OCI-LY7 (cell line): ENCODE results near the gene ZNF544. TPM values are rescaled to one million over a fixed set of nuclear protein-coding genes. Genes with fewer than 3 reads are reported as not detected.

Source experiments
- Bru-seq: library from RNA; stranded (reverse); fragments of 400-500 nt; gene quantifications from one replicate; lab custom pipeline; 2021; lab: Mats Ljungman, UMichigan
- BruChase-seq, 2 experiments: library from RNA; stranded (reverse); fragments of 400-500 nt; gene quantifications; one replicate each; lab custom pipeline; 2021; lab: Mats Ljungman, UMichigan
- BruUV-seq: library from RNA; stranded (reverse); fragments of 400-500 nt; replicated peaks from 2 replicates; lab custom pipeline; 2021; lab: Mats Ljungman, UMichigan
- CTCF ChIA-PET: fragments of 300-600 bp; sonication (Branson Sonifier 250); formaldehyde crosslinking; loops from one replicate; lab custom pipeline; 2022; ENCODE audit warnings: antibody characterized with exemption; ENCODE audit not compliant: unreplicated experiment; lab: Charles Lee
- POLR2A ChIA-PET: fragments of 300-600 bp; sonication (Branson Sonifier 250); formaldehyde crosslinking; loops from one replicate; lab custom pipeline; 2022; ENCODE audit warnings: antibody characterized with exemption; lab: Charles Lee
- DNase-seq: peaks from one replicate; pipeline ENCODE4 v3.0.0-alpha.2; 2015; ENCODE audit warnings: low spot score
- H2AFZ ChIP-seq: fragments of 200-600 bp; sonication (generic), shearing (Covaris generic); 2 replicates; pipeline ENCODE4 v1.6.1; 2014; ENCODE audit warnings: mild to moderate bottlenecking, antibody characterized with exemption, low read length, moderate library complexity
- H3K27ac ChIP-seq: fragments of 200-600 bp; sonication (generic); 2 replicates; pipeline ENCODE4 v1.5.1; 2014; ENCODE audit warnings: mixed run types, low read depth, mild to moderate bottlenecking, moderate library complexity, low read length, inconsistent platforms; ENCODE audit not compliant: poor library complexity, severe bottlenecking
- H3K36me3 ChIP-seq: fragments of 200-600 bp; sonication (generic); 2 replicates; pipeline ENCODE4 v1.6.1; 2014; ENCODE audit warnings: mild to moderate bottlenecking, antibody characterized with exemption, low read length, moderate library complexity, mixed read lengths; ENCODE audit not compliant: insufficient read depth
- H3K4me1 ChIP-seq: fragments of 200-600 bp; sonication (generic); 2 replicates; pipeline ENCODE4 v1.5.1; 2014; ENCODE audit warnings: mild to moderate bottlenecking, low read length; ENCODE audit not compliant: insufficient read depth, poor library complexity, severe bottlenecking
- H3K4me2 ChIP-seq: fragments of 200-600 bp; sonication (generic); 2 replicates; pipeline ENCODE4 v1.6.1; 2014; ENCODE audit warnings: mild to moderate bottlenecking, low read length
- H3K4me3 ChIP-seq: fragments of 200-600 bp; sonication (generic); 2 replicates; pipeline ENCODE4 v1.5.1; 2014; ENCODE audit warnings: mild to moderate bottlenecking, low read depth, low read length; ENCODE audit not compliant: poor library complexity, severe bottlenecking
- H3K79me2 ChIP-seq: fragments of 200-600 bp; sonication (generic); 2 replicates; pipeline ENCODE4 v1.6.1; 2016; ENCODE audit warnings: low read depth, mild to moderate bottlenecking, low read length, moderate library complexity, mixed read lengths; ENCODE audit not compliant: insufficient read depth
- H3K9me2 ChIP-seq: fragments of 200-600 bp; sonication (generic); 2 replicates; pipeline ENCODE4 v1.6.1; 2016; ENCODE audit warnings: mild to moderate bottlenecking, low read length, mixed read lengths; ENCODE audit not compliant: insufficient read depth
- H3K9me3 ChIP-seq: fragments of 200-600 bp; sonication (generic); 2 replicates; pipeline ENCODE4 v1.6.1; 2014; ENCODE audit warnings: mild to moderate bottlenecking, mixed run types, low read length, mixed read lengths
- H4K20me1 ChIP-seq: fragments of 200-600 bp; sonication (generic); 2 replicates; pipeline ENCODE4 v1.6.1; 2014; ENCODE audit warnings: mild to moderate bottlenecking, antibody characterized with exemption, low read length, moderate library complexity, mixed read lengths; ENCODE audit not compliant: insufficient read depth
- EZH2phosphoT487 ChIP-seq: fragments of 200-600 bp; sonication (generic); IDR thresholded peaks from 2 replicates; pipeline ENCODE4 v1.6.1; 2018; ENCODE audit warnings: low read depth, borderline replicate concordance, mild to moderate bottlenecking, mixed run types, antibody characterized with exemption, low read length, moderate library complexity, mixed read lengths
- intact Hi-C: fragments of 100-400 bp; cut with micrococcal nuclease; formaldehyde crosslinking; loops from one replicate; pipeline ENCODE4 v1.10.0; 2022; ENCODE audit not compliant: unreplicated experiment
- long read RNA-seq: library from polyadenylated mRNA; stranded (forward); transcript quantifications from one replicate; pipeline ENCODE4 v2.0.0, GENCODE V29; 2022
- total RNA-seq, 2 experiments: library from RNA; depleted of rRNA in 1 of 2; stranded (reverse); fragments of >200 nt in 1 of 2; shearing (Covaris generic) in 1 of 2; gene quantifications; 2 replicates each; pipeline ENCODE4 v1.2.3, GENCODE V29; 2014 to 2022
- TF ChIP-seq, protein P1 (sequence below): fragments of 200-600 bp; sonication (generic); conservative IDR thresholded peaks from 2 replicates; pipeline ENCODE4 v1.5.1; 2014; ENCODE audit warnings: mild to moderate bottlenecking, antibody characterized with exemption, low read length, moderate library complexity, mixed read lengths

Gene ZNF544
- total RNA-seq (2014; rRNA removed; shearing (Covaris generic)) (34.1 and 38.6 TPM in 2 replicates), total RNA-seq (2022) (31.0 and 37.3 TPM in 2 replicates), Bru-seq, nascent RNA (percentile 75 among the genes with signal in this experiment), BruChase-seq, experiment 1, labeled RNA remaining after a 6-hour chase (percentile 87 among the genes with signal in this experiment), BruChase-seq, experiment 2, labeled RNA remaining after a 2-hour chase (percentile 86 among the genes with signal in this experiment)
- long read RNA-seq, partial matches to known transcripts = 3 of 28 reads
- long read RNA-seq, other reads (novel, unspliced or antisense) = 21 of 28 reads

- intact Hi-C loops = loop anchor here (2.0 kb wide), 1 partner anchor 76 kb away; the partner anchor contains the start of gene ERVK3-1
- Histone ChIP-seq H3K9me3 (peaks cover 4% of the 10 kb centered on the region; the same call in 1 of the 2 replicates), H2AFZ (peak within 1 kb of the TSS; percentile 85), H3K79me2 (no peaks in the 10 kb centered on the region), H3K9me2 (no peaks in the 10 kb centered on the region), H3K4me3 (peak within 1 kb of the TSS; percentile 72), H4K20me1 (no peaks in the 10 kb centered on the region), H3K27ac (peak within 1 kb of the TSS; percentile 42), H3K36me3 (peaks cover 41% of the 10 kb centered on the region), H3K4me1 (no peaks in the 10 kb centered on the region), H3K4me2 (peak within 1 kb of the TSS; percentile 65)
- DNase-seq = peak; percentile 64
- ChIA-PET CTCF (no interaction called here), POLR2A (interaction anchor here (0.7 to 1.0 kb wide), 2 partner anchors 36 kb away, joined by 3 read pairs; no protein-coding TSS in a partner anchor)
- TF ChIP-seq EZH2phosphoT487 = no peak
- TF ChIP-seq, protein P1, sequence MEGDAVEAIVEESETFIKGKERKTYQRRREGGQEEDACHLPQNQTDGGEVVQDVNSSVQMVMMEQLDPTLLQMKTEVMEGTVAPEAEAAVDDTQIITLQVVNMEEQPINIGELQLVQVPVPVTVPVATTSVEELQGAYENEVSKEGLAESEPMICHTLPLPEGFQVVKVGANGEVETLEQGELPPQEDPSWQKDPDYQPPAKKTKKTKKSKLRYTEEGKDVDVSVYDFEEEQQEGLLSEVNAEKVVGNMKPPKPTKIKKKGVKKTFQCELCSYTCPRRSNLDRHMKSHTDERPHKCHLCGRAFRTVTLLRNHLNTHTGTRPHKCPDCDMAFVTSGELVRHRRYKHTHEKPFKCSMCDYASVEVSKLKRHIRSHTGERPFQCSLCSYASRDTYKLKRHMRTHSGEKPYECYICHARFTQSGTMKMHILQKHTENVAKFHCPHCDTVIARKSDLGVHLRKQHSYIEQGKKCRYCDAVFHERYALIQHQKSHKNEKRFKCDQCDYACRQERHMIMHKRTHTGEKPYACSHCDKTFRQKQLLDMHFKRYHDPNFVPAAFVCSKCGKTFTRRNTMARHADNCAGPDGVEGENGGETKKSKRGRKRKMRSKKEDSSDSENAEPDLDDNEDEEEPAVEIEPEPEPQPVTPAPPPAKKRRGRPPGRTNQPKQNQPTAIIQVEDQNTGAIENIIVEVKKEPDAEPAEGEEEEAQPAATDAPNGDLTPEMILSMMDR = no peak
- no TSS peak for BruUV-seq
These were observed at the start of gene ZNF544 for GRCh38 chr19:58228585-58229254. ZNF544 (plus strand) TSS chr19:58228914; CDS start chr19:58244024, 15,110 bp downstream.

DNA sequence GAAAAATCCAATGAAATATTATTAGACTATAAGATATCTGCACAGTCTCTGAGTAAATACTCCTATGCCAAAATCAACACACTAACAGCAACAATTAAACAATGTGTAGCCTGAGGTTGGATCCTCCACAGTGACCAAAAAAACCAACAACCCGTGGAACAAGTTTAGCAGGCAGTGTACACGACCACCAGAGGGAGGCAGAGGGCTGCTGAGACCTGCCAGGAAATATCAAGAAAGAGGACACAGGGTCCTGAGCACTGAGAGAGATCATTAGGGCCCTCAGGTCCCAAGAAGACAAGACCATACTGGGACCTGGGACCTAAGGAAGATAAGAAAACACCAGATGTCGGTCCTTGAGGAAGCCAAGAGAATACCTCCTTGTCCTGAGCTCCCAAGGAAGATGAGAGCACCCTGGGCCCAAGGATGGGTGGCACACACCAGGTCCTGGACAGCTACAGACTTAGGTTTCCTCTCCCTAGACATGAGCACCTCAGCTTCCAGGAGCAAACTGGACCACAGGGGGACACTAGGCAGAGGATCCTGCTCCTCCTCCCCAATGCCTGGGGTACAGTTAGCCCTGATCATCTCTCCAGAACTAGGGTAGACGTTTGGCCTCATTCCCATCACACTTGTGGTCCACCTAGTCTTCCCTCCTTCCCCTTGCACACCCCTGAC is 46.7 kb upstream of the ZNF544 start:
- H3K4me2 ChIP-seq = peak overlapping the region; percentile 98
- no peaks in the 10 kb centered on the region for H3K9me2 ChIP-seq
- DNase-seq = peak; percentile 84
- ChIA-PET POLR2A (no interaction called here), CTCF (no interaction called here)
- H3K4me3 ChIP-seq = peak overlapping the region; percentile 85
- H3K27ac ChIP-seq = peak overlapping the region; percentile 86
- peak overlapping the region; percentile 77; the same call in 1 of the 2 replicates for H2AFZ ChIP-seq
- H3K4me1 ChIP-seq = peaks cover 12% of the 10 kb centered on the region
- intact Hi-C loops = loop anchor here (1.0 to 2.0 kb wide), 5 partner anchors 97 to 337 kb away; partner anchors contain the start of genes ERVK3-1, ZBTB45, ZNF324B and ZNF584
- H4K20me1 ChIP-seq = no peaks in the 10 kb centered on the region
- no TSS peak for BruUV-seq
- peaks cover 13% of the 10 kb centered on the region; the same call in 1 of the 2 replicates for H3K79me2 ChIP-seq
- H3K9me3 ChIP-seq = peaks cover 27% of the 10 kb centered on the region; the same call in 1 of the 2 replicates
- H3K36me3 ChIP-seq = peaks cover 26% of the 10 kb centered on the region
- no peak for TF ChIP-seq EZH2phosphoT487
- TF ChIP-seq, protein P1 = peak; percentile 92
